Loucy (cell line): ENCODE results near the gene CAV2.

Experiments used
- CTCF ChIP-seq: fragments of 200-600 bp; sonication (generic); conservative IDR thresholded peaks from 2 replicates; pipeline ENCODE4 v1.5.1; 2014; ENCODE audit warnings: mild to moderate bottlenecking, antibody characterized with exemption, low read length
- EZH2phosphoT487 ChIP-seq: fragments of 200-600 bp; IDR thresholded peaks from 2 replicates; pipeline ENCODE4 v1.6.1; 2018; ENCODE audit warnings: antibody characterized with exemption, mild to moderate bottlenecking, moderate library complexity, borderline replicate concordance

GRCh38 chr7:116465125-116465524 is 34.4 kb upstream of the CAV2 start:
- no peak for TF ChIP-seq CTCF
- TF ChIP-seq EZH2phosphoT487: no peak
